Natural killer cell treated with Interleukin-12 subunit alpha and Interleukin-12 subunit beta and Interleukin-15 and Interleukin-18, amount 100 ng/mL, for 72 hours (primary cell): ENCODE data around the gene PPT2. TPM values are rescaled to one million over a fixed set of nuclear protein-coding genes. Genes with fewer than 3 reads are reported as not detected.
"Not testable (repeated sequence)": the region's sequence is repeated elsewhere in the genome, so short reads cannot be mapped to it uniquely, and the experiment has no call there.

Experiments
- ATAC-seq, 2 donors: fragments of 150-1000 bp; cut with Tn5 transposase in 1 of 2; sonication (Bioruptor Pico), chemical (Tn5 transposase) in 1 of 2; 2 replicates each; pipeline ENCODE4 v1.10.0; 2021
- DNase-seq: peaks from one replicate; pipeline ENCODE4 v3.0.0; 2022; ENCODE audit warnings: low spot score
- H3K27ac Mint-ChIP-seq, 2 donors: 1 replicate in 1 of 2; 2 replicates in 1 of 2; pipeline ENCODE4 v1.8.0; 2022; ENCODE audit warnings: mixed read lengths in 2 of 2, mild to moderate bottlenecking in 1 of 2, moderate library complexity in 1 of 2
- H3K27me3 Mint-ChIP-seq, 2 donors: 1 replicate in 1 of 2; 2 replicates in 1 of 2; pipeline ENCODE4 v1.8.0; 2022; ENCODE audit warnings: mixed read lengths in 2 of 2
- H3K36me3 Mint-ChIP-seq: one replicate; pipeline ENCODE4 v1.8.0; 2022; ENCODE audit warnings: mixed read lengths
- H3K4me1 Mint-ChIP-seq, 2 donors: 1 replicate in 1 of 2; 2 replicates in 1 of 2; pipeline ENCODE4 v1.8.0; 2022; ENCODE audit warnings: low read depth in 2 of 2, mixed read lengths in 2 of 2, mild to moderate bottlenecking in 1 of 2
- H3K4me3 Mint-ChIP-seq: one replicate; pipeline ENCODE4 v1.8.0; 2022; ENCODE audit warnings: mixed read lengths
- H3K9me3 Mint-ChIP-seq: 2 replicates; pipeline ENCODE4 v1.8.0; 2022; ENCODE audit warnings: mixed read lengths
- total RNA-seq, 2 donors: library from RNA; stranded (reverse); gene quantifications; one replicate each; pipeline ENCODE4 v1.2.3, GENCODE V29; 2022

The PPT2 gene
- total RNA-seq, 2 donors from 2014 or later: 10.8 to 32.3 TPM

DNA sequence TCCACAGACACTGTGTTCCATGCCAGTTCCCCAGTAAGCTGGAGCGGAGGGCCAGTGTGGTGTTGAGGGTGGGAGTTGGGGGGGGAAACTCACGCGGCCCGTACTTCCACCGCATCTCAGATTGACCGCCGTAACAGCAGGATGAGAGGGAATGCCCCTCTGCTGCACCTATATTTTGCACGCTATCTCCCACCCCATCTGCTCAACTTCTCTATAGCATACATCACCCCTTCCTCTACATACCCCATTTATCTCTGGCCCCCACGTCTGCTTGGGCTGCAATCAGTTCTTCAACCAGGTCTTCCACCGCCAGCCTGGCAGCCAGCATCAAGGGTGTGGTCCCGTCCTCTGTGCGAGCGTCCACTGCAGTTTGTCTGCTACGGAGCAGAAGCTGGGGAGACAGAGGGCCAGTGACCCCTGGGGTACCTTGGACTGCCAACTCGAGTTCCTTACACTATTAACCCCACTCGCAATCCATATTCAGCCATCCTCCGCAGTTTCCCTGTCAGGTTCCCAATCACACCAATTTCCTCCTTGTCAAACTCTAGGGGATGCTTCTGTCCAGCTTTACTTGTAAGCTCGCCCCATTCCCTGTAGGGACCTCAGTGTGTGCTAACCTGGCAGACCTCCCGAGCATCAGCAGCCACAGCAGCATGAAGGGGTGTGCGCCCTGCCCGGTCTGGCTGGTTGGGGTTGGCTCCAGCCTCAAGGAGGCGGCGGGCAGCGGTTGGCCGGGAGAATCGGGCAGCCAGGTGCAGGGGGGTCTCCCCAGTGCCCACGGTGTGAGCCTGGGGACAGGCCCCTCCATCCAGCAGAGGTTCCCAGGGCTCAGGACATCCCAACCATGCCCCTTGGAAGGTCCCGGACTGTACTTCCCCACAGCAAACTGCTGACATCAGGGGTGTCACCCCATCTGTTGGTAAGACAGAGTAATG, 43.0 kb downstream of the PPT2 start:
- H3K36me3 Mint-ChIP-seq: no peaks in the 10 kb centered on the region
- DNase-seq: peak; percentile 49
- H3K4me3 Mint-ChIP-seq: peak overlapping the region; percentile 91
- H3K27me3 Mint-ChIP-seq: no peaks in the 10 kb centered on the region
- H3K27ac Mint-ChIP-seq: peak overlapping the region; percentile 96 to 98
- peaks cover 37 to 38% of the 10 kb centered on the region in 2 donors for H3K4me1 Mint-ChIP-seq
- no peak for ATAC-seq
- no peaks in the 10 kb centered on the region for H3K9me3 Mint-ChIP-seq

DNA sequence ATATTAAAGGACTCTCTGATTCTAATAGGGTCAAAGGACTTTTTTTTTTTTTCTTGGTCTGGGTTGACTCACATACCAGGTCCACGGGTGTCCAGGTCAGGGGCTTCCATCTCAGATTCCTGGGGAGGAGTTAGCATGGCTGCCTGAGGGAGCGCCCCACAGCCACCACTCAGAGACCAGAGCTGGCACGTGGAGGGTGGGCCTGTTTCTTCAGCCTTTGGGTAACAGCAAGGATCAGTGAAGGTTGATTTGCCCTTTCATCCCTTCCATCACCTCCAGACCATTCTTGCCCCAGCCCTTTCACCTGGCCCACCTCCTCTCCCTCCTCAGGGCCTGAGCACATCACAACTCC, 44.4 kb downstream of the PPT2 start:
- Mint-ChIP-seq H3K4me3 (no peak overlapping the region), H3K27ac (peak overlapping the region in 1 of 2 donors; percentile 39), H3K27me3 (no peaks in the 10 kb centered on the region), H3K9me3 (no peaks in the 10 kb centered on the region), H3K4me1 (peaks cover 30% of the 10 kb centered on the region in 2 donors), H3K36me3 (no peaks in the 10 kb centered on the region)
- DNase-seq (peak; percentile 16), ATAC-seq (no peak)

DNA sequence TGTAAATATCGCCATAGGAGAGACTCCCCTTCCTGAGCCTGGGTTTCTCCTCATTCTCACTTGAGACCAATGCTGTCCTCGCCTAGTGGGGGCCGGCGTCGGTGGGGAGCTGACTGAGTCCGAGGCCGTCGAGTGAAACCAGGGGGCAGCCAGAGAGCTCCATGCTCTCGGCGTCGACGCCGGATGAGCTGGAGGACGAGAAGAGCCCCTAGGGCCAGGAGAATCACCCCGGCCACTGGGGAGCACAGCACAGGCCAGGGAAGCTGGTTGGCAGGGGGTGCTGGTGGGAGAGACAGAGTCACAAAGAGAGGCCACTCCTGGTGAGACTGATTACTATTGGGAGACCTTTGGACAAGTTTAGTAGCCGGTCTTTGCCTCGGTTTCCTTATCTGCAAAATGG, 44.9 kb downstream of the PPT2 start:
- Mint-ChIP-seq H3K4me3 (no peak overlapping the region), H3K9me3 (no peaks in the 10 kb centered on the region)

DNA sequence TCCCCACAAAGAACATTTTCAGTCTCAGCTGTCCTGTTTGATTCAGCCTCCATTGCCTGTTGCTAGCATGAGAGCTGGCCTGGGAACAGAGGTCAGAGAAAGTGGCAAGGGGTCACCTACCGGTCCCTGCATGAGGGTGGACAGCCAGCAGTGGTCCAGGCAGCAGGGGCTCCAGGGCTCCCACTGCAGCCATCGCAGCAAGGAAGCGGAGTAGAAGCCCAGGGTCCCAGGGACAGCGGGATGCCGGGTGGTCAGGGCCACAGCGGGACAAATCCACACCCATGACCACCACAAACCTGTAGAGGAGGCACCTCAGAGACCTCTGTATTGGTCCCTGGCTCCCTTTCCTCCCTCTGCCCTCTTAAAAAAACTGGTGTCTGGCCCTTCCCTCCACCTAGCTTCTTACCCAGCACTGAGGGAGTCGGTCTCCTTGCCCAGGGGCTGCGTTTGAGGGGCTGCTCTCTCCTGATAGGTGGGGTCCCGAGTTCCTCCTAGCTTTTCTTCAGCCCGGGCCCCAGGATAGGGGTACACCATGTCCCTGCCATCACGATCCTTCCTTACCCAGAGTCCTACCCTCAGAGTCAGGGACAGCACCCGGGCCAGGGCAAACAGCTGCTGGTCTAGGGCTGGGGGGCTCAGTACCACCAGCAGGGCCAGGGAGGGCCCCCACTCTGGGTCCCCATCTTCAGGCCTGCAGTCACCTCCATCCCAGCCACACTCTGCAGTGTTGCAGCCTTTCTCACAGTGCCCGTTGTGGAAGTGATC, 47.0 kb downstream of the PPT2 start:
- DNase-seq (peak; percentile 32), ATAC-seq (no peak)
- H3K9me3 Mint-ChIP-seq: no peaks in the 10 kb centered on the region
- no peaks in the 10 kb centered on the region for H3K36me3 Mint-ChIP-seq
- H3K27ac Mint-ChIP-seq: no peak overlapping the region
- peaks cover 6% of the 10 kb centered on the region in 2 donors for H3K27me3 Mint-ChIP-seq
- H3K4me3 Mint-ChIP-seq: no peak overlapping the region
- H3K4me1 Mint-ChIP-seq: peaks cover 8 to 12% of the 10 kb centered on the region in 2 donors

More for the DNA sequence above, 44.9 kb downstream of the PPT2 start:
- ATAC-seq (no peak), DNase-seq (peak; percentile 49)
- Mint-ChIP-seq H3K36me3 (no peaks in the 10 kb centered on the region), H3K4me1 (peaks cover 25% of the 10 kb centered on the region in 2 donors), H3K27me3 (peaks cover 0 to 2% of the 10 kb centered on the region in 2 donors), H3K27ac (peak overlapping the region in 1 of 2 donors; percentile 39)

DNA sequence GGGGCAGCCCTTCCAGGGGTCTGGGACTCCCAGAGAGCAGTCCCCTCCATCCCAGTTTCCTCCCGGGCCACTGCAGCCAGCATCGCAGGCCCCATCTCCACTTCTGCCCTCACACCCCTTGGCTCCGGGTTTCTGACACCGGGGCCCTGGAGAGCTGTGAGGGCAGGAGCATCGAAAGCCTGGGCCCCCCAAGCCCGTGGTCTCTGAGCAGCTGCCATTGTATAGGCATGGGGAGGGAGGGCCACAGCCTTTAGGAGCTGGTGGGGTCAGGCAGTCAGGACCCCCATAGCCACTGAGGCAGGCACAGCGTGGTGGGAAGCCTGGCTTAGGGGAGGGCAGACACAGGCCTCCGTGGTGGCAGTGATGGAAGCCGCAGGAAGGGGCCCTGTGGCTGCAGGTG, 48.2 kb downstream of the PPT2 start:
- Mint-ChIP-seq H3K27me3 (peaks cover 6% of the 10 kb centered on the region in 2 donors), H3K9me3 (no peaks in the 10 kb centered on the region)

DNA sequence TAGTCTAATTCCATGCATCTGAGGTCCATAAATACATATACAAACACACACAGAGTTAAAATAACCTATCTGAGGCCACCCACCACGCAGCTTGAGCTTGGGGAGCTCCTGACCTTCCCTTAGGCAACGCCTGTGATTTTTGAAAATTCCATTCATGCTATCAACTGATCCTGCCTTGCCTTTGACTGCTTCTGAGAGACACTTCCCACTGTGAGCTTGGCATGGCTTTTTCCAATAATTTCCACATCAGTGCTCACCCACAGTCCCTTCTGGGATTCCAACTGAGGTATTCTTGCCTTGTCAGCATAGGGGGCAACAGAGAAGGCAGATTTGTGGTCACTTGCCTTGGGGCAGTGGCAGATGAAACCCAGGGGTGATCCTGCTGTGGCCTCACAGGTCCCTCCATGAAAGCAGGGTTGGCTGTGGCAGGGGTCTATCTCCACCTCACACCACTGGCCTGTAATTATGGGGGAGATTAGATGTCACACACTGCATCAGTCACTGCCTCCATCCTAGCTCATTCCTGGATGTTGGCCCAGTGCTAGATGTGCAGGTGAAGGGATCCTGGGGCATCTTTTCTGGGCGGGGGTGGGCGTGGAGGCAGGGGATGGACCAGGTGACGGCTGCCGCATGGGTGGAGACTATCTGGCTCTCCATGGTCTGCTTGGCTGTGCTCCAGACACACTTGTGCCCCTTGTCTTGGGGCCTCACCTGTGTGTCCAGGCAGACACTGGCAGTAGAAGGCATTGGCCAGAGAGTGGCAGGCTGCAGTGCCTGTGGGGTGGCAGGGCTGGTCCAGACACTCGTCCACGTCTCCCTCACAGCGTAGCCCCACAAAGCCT, 49.7 kb downstream of the PPT2 start:
- no peaks in the 10 kb centered on the region for H3K4me1 Mint-ChIP-seq
- H3K9me3 Mint-ChIP-seq: no peaks in the 10 kb centered on the region
- ATAC-seq (no peak), DNase-seq (no peak)
- no peak overlapping the region for H3K4me3 Mint-ChIP-seq
- H3K27ac Mint-ChIP-seq: no peak overlapping the region
- no peaks in the 10 kb centered on the region for H3K36me3 Mint-ChIP-seq
- peaks cover 6% of the 10 kb centered on the region in 2 donors for H3K27me3 Mint-ChIP-seq

More for the DNA sequence above, 48.2 kb downstream of the PPT2 start:
- peak; percentile 50 for DNase-seq
- H3K27ac Mint-ChIP-seq: no peak overlapping the region
- H3K4me3 Mint-ChIP-seq: no peak overlapping the region
- no peaks in the 10 kb centered on the region for H3K36me3 Mint-ChIP-seq
- no peak for ATAC-seq
- peaks cover under 1% of the 10 kb centered on the region in 2 donors for H3K4me1 Mint-ChIP-seq

DNA sequence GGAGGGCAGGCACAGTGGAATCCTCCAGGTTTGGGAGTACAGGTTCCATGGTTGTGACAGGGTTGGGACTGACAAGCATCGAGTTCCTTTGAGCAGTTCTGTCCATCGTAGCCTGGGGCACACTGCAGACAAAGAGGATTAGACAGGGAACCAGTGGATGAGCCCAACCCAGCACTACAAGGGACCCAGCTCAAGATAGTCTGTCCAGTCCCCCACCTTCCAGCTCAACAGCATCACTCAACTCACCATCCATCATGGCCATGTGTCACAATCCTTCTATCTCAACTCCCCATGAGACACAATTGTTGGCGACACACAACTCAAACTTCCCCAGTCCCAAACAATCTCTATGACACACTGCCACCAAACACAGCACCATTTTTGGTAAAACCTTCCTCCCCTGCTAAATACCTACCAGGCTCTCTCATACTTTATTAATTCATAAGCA, 50.4 kb downstream of the PPT2 start:
- H3K27ac Mint-ChIP-seq: no peak overlapping the region
- H3K4me3 Mint-ChIP-seq: no peak overlapping the region
- H3K27me3 Mint-ChIP-seq: peaks cover 6% of the 10 kb centered on the region in 2 donors
- no peaks in the 10 kb centered on the region for H3K4me1 Mint-ChIP-seq
- H3K36me3 Mint-ChIP-seq: no peaks in the 10 kb centered on the region
- H3K9me3 Mint-ChIP-seq: no peaks in the 10 kb centered on the region
- DNase-seq (peak; percentile 38), ATAC-seq (no peak)

DNA sequence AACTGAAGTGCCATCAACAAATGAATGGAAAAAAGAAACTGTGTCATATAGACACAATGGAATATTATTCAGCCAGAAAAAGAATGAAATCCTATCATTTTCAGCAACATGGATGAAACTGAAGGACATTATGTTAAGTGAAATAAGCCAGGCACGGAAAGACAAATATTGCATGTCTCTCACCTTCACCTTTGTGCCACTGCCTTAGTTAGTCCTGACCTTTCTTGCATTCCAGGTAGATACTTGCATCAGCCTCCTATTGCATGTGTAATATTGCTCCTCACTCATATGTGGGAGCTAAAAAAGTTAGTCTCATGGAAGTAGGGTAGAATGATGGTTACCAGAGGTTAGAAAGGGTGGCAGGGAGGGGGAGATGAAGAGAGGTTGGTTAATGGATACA, 55.1 kb downstream of the PPT2 start:
- peaks cover 4 to 6% of the 10 kb centered on the region in 2 donors for H3K27me3 Mint-ChIP-seq
- peaks cover 0 to 9% of the 10 kb centered on the region in 2 donors for H3K4me1 Mint-ChIP-seq
- ATAC-seq (no peak), DNase-seq (no peak)
- H3K36me3 Mint-ChIP-seq: no peaks in the 10 kb centered on the region
- H3K9me3 Mint-ChIP-seq: no peaks in the 10 kb centered on the region
- peak overlapping the region in 1 of 2 donors; percentile 14 for H3K27ac Mint-ChIP-seq
- no peak overlapping the region for H3K4me3 Mint-ChIP-seq

DNA sequence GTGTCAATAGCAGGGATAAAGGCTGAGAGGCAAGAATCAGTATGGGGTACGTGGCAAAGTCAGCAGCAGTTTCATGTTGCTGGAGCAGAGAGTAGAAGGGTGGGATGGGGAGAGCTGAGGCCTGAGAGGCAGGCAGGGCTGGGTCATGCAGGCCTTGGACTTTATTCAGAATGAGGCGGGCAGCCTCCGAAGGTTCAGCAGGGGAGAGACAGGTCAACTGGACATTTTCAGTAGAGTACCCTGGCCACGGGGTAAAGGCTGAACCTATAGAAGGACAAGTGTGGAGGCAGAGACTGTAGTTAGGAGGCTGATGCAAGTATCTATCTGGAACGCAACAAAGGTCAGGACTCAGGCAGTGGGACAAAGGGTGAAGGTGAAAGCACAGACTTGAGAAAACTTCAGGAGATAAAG, 56.3 kb downstream of the PPT2 start:
- Mint-ChIP-seq H3K27ac (peak overlapping the region in 1 of 2 donors; percentile 21), H3K4me3 (no peak overlapping the region), H3K9me3 (no peaks in the 10 kb centered on the region), H3K4me1 (peaks cover 0 to 9% of the 10 kb centered on the region in 2 donors), H3K27me3 (no peaks in the 10 kb centered on the region), H3K36me3 (no peaks in the 10 kb centered on the region)
- ATAC-seq: no peak
- DNase-seq: peak; percentile 8

DNA sequence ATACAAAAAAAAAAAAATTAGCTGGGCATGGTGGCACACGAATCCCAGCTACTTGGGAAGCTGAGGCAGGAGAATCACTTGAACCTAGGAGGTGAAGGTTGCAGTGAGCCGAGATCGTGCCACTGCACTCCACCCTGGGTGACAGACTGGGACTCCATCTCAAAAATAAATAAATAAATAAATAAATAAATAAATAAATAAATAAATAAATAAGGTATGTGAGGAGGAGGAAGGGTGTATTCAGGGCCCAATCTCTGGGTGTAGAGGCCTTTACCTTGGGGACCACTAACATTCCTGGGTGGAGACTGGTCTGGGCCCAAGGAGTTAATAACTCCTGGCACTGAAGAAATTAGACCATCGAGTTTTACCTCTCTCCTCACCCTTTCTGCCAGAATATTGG, 57.5 kb downstream of the PPT2 start:
- H3K4me3 Mint-ChIP-seq, ATAC-seq, H3K36me3 Mint-ChIP-seq, H3K9me3 Mint-ChIP-seq, H3K27ac Mint-ChIP-seq, H3K27me3 Mint-ChIP-seq, DNase-seq: not testable (repeated sequence)
- peaks cover 0 to 13% of the 10 kb centered on the region in 2 donors for H3K4me1 Mint-ChIP-seq

DNA sequence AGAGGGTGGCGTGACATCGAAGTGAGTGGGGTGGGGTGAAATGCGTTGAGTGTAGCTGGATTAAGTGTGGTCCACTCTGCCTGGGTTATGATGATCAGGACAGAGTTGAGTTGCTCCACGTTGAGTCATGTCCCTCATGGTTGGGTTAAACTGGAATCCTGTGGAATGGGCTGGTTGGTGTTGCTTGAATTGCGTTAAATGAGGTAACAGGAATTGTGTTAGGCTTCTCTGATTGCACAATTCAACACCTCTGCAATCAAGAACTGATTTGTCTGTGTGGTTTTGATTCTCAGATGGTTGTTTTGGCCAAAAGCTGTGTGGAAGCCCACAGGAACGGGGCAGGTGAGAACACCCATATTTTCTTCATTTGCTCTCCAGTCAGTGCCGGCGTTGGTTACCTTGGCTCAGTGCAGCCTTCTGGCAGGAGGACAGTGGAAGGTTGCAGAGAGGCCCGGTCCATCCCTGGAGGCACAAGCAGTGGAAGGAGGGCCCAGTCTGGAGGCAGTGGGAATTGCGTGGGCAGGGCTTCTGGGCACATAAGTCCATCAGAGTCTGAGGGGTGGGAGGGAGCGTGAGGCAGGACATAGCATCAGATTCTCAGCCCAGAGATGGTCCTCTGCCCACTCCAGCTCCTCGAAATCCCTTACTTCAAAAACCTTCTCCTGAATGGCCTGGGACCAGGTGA, 58.3 kb downstream of the PPT2 start:
- ATAC-seq (peak in 1 of 2 donors; percentile 26), DNase-seq (no peak)
- Mint-ChIP-seq H3K27me3 (no peaks in the 10 kb centered on the region), H3K36me3 (no peaks in the 10 kb centered on the region), H3K4me1 (peaks cover 0 to 13% of the 10 kb centered on the region in 2 donors), H3K27ac (no peak overlapping the region), H3K4me3 (no peak overlapping the region), H3K9me3 (no peaks in the 10 kb centered on the region)
